Measurements from ENCODE around the gene RASGRF1.

- TF ChIP-seq, protein P1, sequence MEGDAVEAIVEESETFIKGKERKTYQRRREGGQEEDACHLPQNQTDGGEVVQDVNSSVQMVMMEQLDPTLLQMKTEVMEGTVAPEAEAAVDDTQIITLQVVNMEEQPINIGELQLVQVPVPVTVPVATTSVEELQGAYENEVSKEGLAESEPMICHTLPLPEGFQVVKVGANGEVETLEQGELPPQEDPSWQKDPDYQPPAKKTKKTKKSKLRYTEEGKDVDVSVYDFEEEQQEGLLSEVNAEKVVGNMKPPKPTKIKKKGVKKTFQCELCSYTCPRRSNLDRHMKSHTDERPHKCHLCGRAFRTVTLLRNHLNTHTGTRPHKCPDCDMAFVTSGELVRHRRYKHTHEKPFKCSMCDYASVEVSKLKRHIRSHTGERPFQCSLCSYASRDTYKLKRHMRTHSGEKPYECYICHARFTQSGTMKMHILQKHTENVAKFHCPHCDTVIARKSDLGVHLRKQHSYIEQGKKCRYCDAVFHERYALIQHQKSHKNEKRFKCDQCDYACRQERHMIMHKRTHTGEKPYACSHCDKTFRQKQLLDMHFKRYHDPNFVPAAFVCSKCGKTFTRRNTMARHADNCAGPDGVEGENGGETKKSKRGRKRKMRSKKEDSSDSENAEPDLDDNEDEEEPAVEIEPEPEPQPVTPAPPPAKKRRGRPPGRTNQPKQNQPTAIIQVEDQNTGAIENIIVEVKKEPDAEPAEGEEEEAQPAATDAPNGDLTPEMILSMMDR (IDR thresholded peaks at IDR 0.05): no peak
- TF ChIP-seq POLR2A (IDR thresholded peaks at IDR 0.05): no peak
These were observed 167.6 kb downstream of the RASGRF1 start for GRCh38 chr15:78923015-78923414.
